Pancreas (tissue), 10 donors: ENCODE data around the gene PNKP. TPM values are rescaled to one million over a fixed set of nuclear protein-coding genes. Genes with fewer than 3 reads are reported as not detected.

Experiments used
- ATAC-seq, 4 donors: fragments of 200-7000 bp; cut with Tn5 transposase; one replicate each; pipeline versions ENCODE4 v1.8.0 to v1.9.1; 2020; ENCODE audit warnings: mild to moderate bottlenecking in 4 of 4, moderate library complexity in 4 of 4
- DNase-seq, 6 donors: peaks; one replicate each; pipeline ENCODE4 v3.0.0-alpha.2; 2020
- FAIRE-seq: peaks from 2 replicates; lab custom pipeline; 2012; peaks lifted over from hg19 to GRCh38; lab: Jason Lieb, UNC
- H3K27ac ChIP-seq, 4 donors: fragments of 200-600 bp; sonication (generic); 1 replicate in 3 of 4; 2 replicates in 1 of 4; pipeline versions ENCODE4 v1.5.0 to v1.8.0; 2020
- H3K27me3 ChIP-seq, 4 donors: fragments of 200-600 bp; one replicate each; pipeline ENCODE4 v1.8.0; 2021
- H3K36me3 ChIP-seq, 3 donors: fragments of 200-600 bp; sonication (generic) in 1 of 3; one replicate each; pipeline versions ENCODE4 v1.5.0 to v1.8.0; 2020 to 2021
- H3K4me1 ChIP-seq, 3 donors: fragments of 200-600 bp; one replicate each; pipeline ENCODE4 v1.8.0; 2021
- H3K4me3 ChIP-seq, 4 donors: fragments of 200-600 bp; sonication (generic) in 2 of 4; one replicate each; pipeline versions ENCODE4 v1.5.0 to v1.8.0; 2020 to 2021
- H3K9me3 ChIP-seq, 4 donors: fragments of 200-600 bp; one replicate each; pipeline ENCODE4 v1.8.0; 2021
- WGBS, 2 donors: extraction: QIAGEN DNeasy Blood & Tissue Kit; methylation state at CpG; one replicate each; pipeline ENCODE4 v1.1.7; 2013; 5-methylcytosine and 5-hydroxymethylcytosine counted together
- intact Hi-C, 3 donors: fragments of 100-400 bp; cut with DNase I; formaldehyde crosslinking; loops; one replicate each; pipeline versions ENCODE4 v1.11.1 to v1.14.2; 2022
- polyA plus RNA-seq, 2 donors: library from polyadenylated mRNA; stranded (reverse); fragments of 200-250 nt; gene quantifications; one replicate each; pipeline ENCODE4 v1.2.3, GENCODE V29; 2013
- total RNA-seq, 6 donors: library from RNA; stranded (reverse); fragmentation: NEBNext Ultra II Directional in 4 of 6; extraction: Animal tissue kit (Norgen Biotek cat#: 25700) in 4 of 6; gene quantifications; one replicate each; pipeline versions ENCODE4 v1.2.1 to v1.2.4, GENCODE V29; 2021 to 2023
- TF ChIP-seq, protein P1 (sequence below), 4 donors: fragments of 200-600 bp; sonication (generic) in 3 of 4; IDR thresholded peaks; one replicate each; pipeline versions ENCODE4 v1.5.0 to v1.8.0; 2021; ENCODE audit warnings: antibody characterized with exemption in 4 of 4
- donor health status: healthy with polysubstance abuse.
- donor health status: DM: no; HTN: no; CAD: no; lungs with moderate emphysema.
- donor health status: DM: no; HTN: no; CAD: no.
- donor health status: control.
- donor health status: control.
- donor health status: Bipolar disorder and iron deficiency.
- donor health status: DM: yes; HTN: yes; CAD: no.
- donor health status: DM: no; HTN: no; CAD: no.
- donor health status: DM: no; HTN: no; CAD: no.
- donor health status: DM: yes; HTN: yes; CAD: no.

The PNKP gene
- total and polyA plus RNA-seq, 8 donors = 28.7 to 154 (median 43.7) TPM

DNA sequence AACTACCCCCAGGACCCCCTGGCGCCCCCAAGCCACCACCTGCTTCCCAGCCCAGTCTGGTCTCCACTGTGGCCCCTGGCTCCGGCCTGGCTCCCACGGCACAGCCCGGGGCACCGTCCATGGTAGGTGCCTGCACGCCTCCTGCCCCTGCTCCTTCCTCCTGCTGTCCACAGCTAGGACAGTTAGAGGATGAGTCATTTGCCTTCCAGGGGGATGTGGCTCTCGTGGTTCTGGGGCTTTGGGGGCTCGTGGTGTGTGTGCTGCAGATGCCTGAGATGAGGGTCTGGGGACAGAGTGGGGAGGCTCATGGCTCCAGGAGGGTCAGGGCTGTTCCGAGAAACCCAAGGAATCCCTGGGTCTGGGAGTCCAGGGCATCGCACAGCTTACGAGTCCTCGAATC lies 36.6 kb downstream of the PNKP start:
- H3K36me3 ChIP-seq = peaks cover 0 to 42% (median 21%) of the 10 kb centered on the region in 3 donors
- no peaks in the 10 kb centered on the region for H3K4me1 ChIP-seq
- H3K27me3 ChIP-seq = no peaks in the 10 kb centered on the region
- intact Hi-C loops = no loop called here
- FAIRE-seq (no peak), ATAC-seq (no peak), DNase-seq (no peak)
- H3K27ac ChIP-seq = no peak overlapping the region
- 95 to 96% methylated on average over 12 of the region's 12 CpGs for WGBS, 2 donors
- TF ChIP-seq, protein P1, sequence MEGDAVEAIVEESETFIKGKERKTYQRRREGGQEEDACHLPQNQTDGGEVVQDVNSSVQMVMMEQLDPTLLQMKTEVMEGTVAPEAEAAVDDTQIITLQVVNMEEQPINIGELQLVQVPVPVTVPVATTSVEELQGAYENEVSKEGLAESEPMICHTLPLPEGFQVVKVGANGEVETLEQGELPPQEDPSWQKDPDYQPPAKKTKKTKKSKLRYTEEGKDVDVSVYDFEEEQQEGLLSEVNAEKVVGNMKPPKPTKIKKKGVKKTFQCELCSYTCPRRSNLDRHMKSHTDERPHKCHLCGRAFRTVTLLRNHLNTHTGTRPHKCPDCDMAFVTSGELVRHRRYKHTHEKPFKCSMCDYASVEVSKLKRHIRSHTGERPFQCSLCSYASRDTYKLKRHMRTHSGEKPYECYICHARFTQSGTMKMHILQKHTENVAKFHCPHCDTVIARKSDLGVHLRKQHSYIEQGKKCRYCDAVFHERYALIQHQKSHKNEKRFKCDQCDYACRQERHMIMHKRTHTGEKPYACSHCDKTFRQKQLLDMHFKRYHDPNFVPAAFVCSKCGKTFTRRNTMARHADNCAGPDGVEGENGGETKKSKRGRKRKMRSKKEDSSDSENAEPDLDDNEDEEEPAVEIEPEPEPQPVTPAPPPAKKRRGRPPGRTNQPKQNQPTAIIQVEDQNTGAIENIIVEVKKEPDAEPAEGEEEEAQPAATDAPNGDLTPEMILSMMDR (IDR thresholded peaks at IDR 0.05) = no peak
- H3K4me3 ChIP-seq = no peak overlapping the region
- H3K9me3 ChIP-seq = no peaks in the 10 kb centered on the region

GRCh38 chr19:49829721-49830120 lies 37.7 kb downstream of the PNKP start:
- H3K27me3 ChIP-seq = no peaks in the 10 kb centered on the region
- H3K4me3 ChIP-seq = no peak overlapping the region
- peaks cover 0 to 32% (median 12%) of the 10 kb centered on the region in 3 donors for H3K36me3 ChIP-seq
- WGBS, 2 donors = 93 to 97% methylated on average over 18 of the region's 18 CpGs
- ATAC-seq (no peak), FAIRE-seq (no peak), DNase-seq (no peak)
- H3K27ac ChIP-seq = no peak overlapping the region
- no peaks in the 10 kb centered on the region for H3K4me1 ChIP-seq
- TF ChIP-seq, protein P1 (IDR thresholded peaks at IDR 0.05) = no peak
- H3K9me3 ChIP-seq = no peaks in the 10 kb centered on the region
- intact Hi-C loops = no loop called here

DNA sequence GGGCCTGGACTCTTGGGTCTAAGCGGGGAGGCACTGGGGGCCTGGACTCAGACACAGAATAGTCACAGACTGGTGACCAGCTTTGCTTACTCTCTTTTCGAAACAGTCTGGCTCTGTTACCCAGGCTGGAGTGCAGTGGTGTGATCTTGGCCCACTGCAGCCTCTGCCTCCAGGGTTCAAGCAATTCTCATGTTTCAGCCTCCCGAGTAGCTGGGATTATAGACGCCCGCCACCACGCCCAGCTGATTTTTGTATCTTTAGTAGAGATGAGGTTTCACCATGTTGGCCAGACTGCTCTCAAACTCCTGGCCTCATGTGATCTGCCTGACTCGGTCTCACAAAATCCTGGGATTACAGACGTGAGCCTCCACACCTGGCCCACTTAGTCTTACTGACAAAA lies 38.2 kb downstream of the PNKP start:
- 93% methylated on average over 8 of the region's 8 CpGs for WGBS, 2 donors
- intact Hi-C loops = no loop called here
- Histone ChIP-seq H3K9me3 (no peaks in the 10 kb centered on the region), H3K36me3 (peaks cover 0 to 28% (median 7%) of the 10 kb centered on the region in 3 donors), H3K4me1 (no peaks in the 10 kb centered on the region), H3K4me3 (no peak overlapping the region), H3K27me3 (no peaks in the 10 kb centered on the region), H3K27ac (no peak overlapping the region)
- ATAC-seq = no peak
- TF ChIP-seq, protein P1 (IDR thresholded peaks at IDR 0.05) = no peak
- no peak for DNase-seq
- FAIRE-seq = no peak

DNA sequence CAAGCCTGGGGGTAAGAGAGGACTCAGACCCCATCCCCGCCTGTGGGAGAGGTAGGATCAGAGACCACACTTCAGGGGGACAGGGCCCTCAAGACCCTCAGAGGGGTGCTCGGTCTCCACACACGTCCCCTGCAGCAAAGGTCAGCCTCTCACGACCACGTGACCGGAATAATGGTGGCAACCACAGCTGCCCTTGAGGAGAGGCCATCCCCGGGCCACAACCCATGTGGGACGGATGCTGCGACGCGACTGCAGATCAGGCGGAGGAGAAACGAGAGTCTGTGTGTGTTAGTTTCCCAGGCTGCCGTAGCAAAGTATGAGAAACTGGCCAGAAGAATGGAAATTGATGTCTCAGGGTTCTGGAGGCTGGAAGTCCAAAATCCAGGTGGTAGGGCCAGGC lies 40.3 kb downstream of the PNKP start:
- no peak for DNase-seq
- ATAC-seq = no peak
- no peak overlapping the region for H3K4me3 ChIP-seq
- intact Hi-C loops = no loop called here
- FAIRE-seq = no peak
- TF ChIP-seq, protein P1 (IDR thresholded peaks at IDR 0.05) = no peak
- H3K27ac ChIP-seq = no peak overlapping the region
- no peaks in the 10 kb centered on the region for H3K4me1 ChIP-seq
- no peaks in the 10 kb centered on the region for H3K9me3 ChIP-seq
- no peaks in the 10 kb centered on the region for H3K27me3 ChIP-seq
- 87 to 90% methylated on average over 14 of the region's 14 CpGs for WGBS, 2 donors
- H3K36me3 ChIP-seq = peaks cover 0 to 17% (median 3%) of the 10 kb centered on the region in 3 donors

- peaks cover 0 to 13% (median 0%) of the 10 kb centered on the region in 3 donors for H3K36me3 ChIP-seq
- H3K4me3 ChIP-seq = no peak overlapping the region
- no peaks in the 10 kb centered on the region for H3K27me3 ChIP-seq
- FAIRE-seq (no peak), ATAC-seq (no peak), DNase-seq (no peak)
- H3K4me1 ChIP-seq = peaks cover 11 to 15% (median 14%) of the 10 kb centered on the region in 3 donors
- 74 to 82% methylated on average over 6 of the region's 6 CpGs for WGBS, 2 donors
- no peaks in the 10 kb centered on the region for H3K9me3 ChIP-seq
- TF ChIP-seq, protein P1 (IDR thresholded peaks at IDR 0.05) = no peak
- intact Hi-C loops = no loop called here
- H3K27ac ChIP-seq = no peak overlapping the region
Measured at GRCh38 chr19:49824662-49825061, 42.7 kb downstream of the PNKP start.
